Bronchial epithelial cell (primary cell): ENCODE results near the gene SELENOP. TPM values are rescaled to one million over a fixed set of nuclear protein-coding genes. Genes with fewer than 3 reads are reported as not detected.

ENCODE experiments used
- DNase-seq: peaks from one replicate; pipeline ENCODE4 v3.0.0-alpha.2; 2010; ENCODE audit warnings: low read depth
- FAIRE-seq: peaks from 2 replicates; lab custom pipeline; 2011; peaks lifted over from hg19 to GRCh38; lab: Jason Lieb, UNC
- H3K27me3 ChIP-seq: 2 replicates; pipeline ENCODE4 v1.5.1; 2011; ENCODE audit warnings: low read length; ENCODE audit not compliant: control insufficient read depth, insufficient read depth
- H3K36me3 ChIP-seq: 2 replicates; pipeline ENCODE4 v1.5.1; 2011; ENCODE audit warnings: low read length; ENCODE audit not compliant: control insufficient read depth, insufficient read depth
- H3K4me3 ChIP-seq: 2 replicates; pipeline ENCODE4 v1.5.1; 2011; ENCODE audit warnings: mild to moderate bottlenecking, low read depth, low read length, control low read depth
- CTCF ChIP-seq: IDR thresholded peaks from 2 replicates; pipeline ENCODE4 v1.5.1; 2011; ENCODE audit warnings: mild to moderate bottlenecking, moderate library complexity, low read length, control low read depth, inconsistent platforms; ENCODE audit not compliant: insufficient read depth, severe bottlenecking
- total RNA-seq: library from RNA; depleted of rRNA; stranded (reverse); fragments of >200 nt; gene quantifications from 2 replicates; pipeline ENCODE4 v1.2.1, GENCODE V29; 2014

The SELENOP gene
- total RNA-seq, 1 donor from 2014 or later = 5.8 TPM

- DNase-seq = no peak
- no peak for TF ChIP-seq CTCF
- Histone ChIP-seq H3K36me3 (no peaks in the 10 kb centered on the region), H3K27me3 (no peaks in the 10 kb centered on the region), H3K4me3 (no peak overlapping the region)
- no peak for FAIRE-seq
Measured at GRCh38 chr5:42812620-42813019, 928 bp upstream of the SELENOP start.

- Histone ChIP-seq H3K4me3 (no peak overlapping the region), H3K27me3 (no peaks in the 10 kb centered on the region), H3K36me3 (no peaks in the 10 kb centered on the region)
- no peak for DNase-seq
- FAIRE-seq = no peak
- TF ChIP-seq CTCF = no peak
Measured at GRCh38 chr5:42810834-42811590, 680 bp downstream of the SELENOP start.

GRCh38 chr5:42808888-42809611 is 2.6 kb downstream of the SELENOP start:
- no peak overlapping the region for H3K4me3 ChIP-seq
- TF ChIP-seq CTCF = no peak

GRCh38 chr5:42807722-42808447 is 3.8 kb downstream of the SELENOP start:
- Histone ChIP-seq H3K4me3 (no peak overlapping the region), H3K36me3 (no peaks in the 10 kb centered on the region), H3K27me3 (no peaks in the 10 kb centered on the region)
- FAIRE-seq (no peak), DNase-seq (no peak)
- no peak for TF ChIP-seq CTCF

More at GRCh38 chr5:42808888-42809611, 2.6 kb downstream of the SELENOP start:
- DNase-seq (no peak), FAIRE-seq (no peak)
- Histone ChIP-seq H3K27me3 (no peaks in the 10 kb centered on the region), H3K36me3 (no peaks in the 10 kb centered on the region)

- Histone ChIP-seq H3K27me3 (no peaks in the 10 kb centered on the region), H3K36me3 (no peaks in the 10 kb centered on the region), H3K4me3 (no peak overlapping the region)
- no peak for TF ChIP-seq CTCF
- FAIRE-seq (no peak), DNase-seq (no peak)
Measured at GRCh38 chr5:42806701-42807262, 4.9 kb downstream of the SELENOP start.
